Measurements from ENCODE around the gene DNAJC6.
A peak's percentile ranks its signal among the peaks of the same experiment; 100 is the strongest.
"Not testable (repeated sequence)": the region's sequence is repeated elsewhere in the genome, so short reads cannot be mapped to it uniquely, and the experiment has no call there.

Gene DNAJC6

DNA sequence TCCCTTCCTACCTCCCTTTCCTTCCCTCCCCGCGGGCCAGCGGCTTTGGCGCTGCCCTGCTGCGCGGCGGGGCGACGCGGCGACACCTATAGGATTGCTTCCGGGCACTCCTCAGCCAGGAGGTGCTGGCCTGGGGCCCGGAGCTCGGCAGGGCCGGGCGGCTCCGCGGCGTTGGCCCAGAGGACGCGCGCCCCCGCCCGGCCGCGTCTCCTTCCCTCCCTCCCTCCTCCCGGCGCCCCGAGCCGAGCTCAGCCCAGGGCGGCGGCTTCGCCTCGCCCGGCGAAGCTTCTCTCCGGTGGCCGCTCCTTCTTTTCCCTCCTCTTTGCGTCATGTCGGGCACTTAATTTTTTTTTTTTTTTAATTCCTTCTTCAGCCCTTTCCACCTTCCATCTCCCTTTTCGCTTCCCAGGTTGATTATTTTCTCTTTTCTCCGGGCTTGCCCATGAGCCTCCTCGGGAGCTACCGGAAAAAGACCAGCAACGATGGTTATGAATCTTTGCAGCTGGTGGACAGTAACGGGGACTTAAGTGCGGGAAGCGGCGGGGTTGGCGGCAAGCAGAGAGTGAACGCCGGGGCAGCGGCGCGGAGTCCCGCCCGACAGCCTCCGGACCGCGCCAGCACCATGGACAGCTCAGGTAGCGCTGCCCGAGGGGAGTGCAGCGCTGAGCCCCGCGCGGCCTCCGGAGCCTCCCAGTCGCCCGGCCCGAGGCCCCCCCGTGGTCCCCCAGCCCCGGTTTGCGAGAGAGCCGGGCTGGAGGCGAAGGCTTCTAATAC is at the start of gene DNAJC6:
DNAJC6 (plus strand) TSS at position 240 of the 774 bp plus-strand sequence; CDS start at position 443, 203 bp downstream.
- peak; percentile 44 for DNase-seq

DNA sequence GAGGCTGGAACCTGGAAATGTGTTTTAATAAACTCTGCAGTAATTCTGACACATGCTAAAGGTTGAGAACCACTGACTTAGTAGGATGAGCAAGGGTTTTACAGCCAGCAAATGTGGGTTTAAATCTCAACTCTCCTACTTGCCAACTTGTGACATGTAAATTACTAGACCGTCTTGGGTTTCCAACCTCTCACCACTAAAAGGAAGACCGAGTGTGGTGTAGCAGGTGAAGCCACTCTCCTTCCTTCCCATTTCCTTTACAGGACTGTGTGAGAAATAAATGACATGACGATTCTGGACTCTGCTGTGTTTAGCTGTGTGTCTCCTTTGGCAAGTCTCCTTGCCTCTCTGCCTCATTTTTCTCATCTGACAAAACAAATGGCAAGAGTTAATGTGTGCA is 49.5 kb upstream of the DNAJC6 start:
- no peak for DNase-seq

DNA sequence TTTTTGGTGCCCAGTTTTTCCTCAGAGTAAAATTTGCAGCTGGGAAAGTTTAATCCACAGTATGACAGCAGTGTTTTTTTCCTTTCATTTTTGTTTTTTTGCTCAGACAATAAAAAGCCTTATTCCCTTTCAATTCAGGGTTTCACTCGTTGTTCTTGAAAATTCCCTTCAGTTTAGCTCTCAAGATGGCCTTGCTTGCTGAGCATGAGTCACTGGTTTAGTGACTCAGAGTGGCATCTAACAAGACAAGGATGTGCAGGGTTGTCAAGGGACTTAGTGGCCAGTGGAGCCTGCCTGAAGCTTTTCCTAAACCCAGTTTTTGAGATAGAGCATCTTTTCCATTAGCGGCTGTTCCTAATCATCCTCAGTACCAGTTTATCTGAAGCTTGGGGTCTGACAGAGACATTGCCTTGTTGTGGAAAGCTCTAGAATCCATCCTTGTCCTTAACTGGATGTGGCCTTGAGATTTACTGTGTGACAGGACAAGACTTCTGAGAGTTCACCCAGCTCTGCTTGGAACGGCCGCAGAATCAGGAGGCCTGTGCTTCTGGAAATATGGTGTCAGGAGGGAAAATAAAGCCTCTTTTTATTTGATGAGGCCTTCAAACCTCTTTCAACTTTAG is 48.4 kb upstream of the DNAJC6 start:
- no peak for DNase-seq

DNA sequence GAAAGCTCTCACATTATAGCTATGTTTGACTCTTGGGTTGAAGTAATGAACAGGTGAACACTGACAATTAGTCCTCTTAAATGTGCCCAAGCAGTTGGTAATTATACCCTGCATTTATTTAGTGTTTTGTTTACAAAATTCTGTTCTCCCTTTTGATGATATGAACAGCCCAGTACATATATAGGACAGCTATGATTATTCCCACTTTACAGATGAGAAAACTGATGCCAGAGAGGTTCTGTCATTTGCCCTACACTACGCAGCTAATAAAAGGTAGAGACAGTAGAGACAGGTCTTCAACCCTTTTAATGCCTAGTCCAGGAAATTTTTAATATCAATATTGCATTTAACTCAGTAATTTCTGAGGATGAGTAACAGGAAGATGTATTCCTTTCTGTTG is 46.1 kb upstream of the DNAJC6 start:
- DNase-seq = no peak

DNA sequence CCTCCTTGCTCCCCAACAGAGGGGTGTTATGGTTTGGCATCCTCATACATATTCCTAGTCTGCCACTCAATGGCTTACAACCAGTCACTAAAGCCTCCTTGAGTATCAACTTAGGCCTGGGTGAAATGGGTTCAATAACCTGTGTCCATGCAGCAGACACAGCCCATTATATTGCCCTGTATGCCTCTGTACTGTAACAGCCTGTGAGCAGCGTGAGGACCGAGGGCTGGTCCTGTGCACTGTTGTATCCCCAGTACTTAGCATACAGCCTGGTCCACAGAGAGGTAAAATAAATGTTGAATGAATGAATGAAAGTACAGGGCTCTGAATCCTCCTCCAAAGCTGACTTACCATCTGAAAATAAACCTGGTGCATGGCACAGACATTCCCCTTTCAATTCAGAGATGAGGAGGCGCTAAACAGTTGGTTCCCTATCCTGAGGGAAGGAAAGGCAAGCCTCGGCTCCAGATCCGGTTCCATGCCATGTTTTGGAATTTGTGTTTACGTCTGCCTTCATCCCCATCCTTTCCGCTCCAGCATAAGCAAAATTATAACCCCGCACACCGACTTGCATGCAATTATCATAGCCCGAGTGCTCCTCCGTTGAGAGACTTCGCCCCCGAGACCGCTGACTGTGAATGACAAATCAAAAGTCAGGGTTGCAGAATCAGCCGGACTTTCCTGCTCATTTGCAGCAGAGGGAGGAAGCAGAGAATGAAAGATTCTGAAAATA is 45.0 kb upstream of the DNAJC6 start:
- no peak for DNase-seq

DNA sequence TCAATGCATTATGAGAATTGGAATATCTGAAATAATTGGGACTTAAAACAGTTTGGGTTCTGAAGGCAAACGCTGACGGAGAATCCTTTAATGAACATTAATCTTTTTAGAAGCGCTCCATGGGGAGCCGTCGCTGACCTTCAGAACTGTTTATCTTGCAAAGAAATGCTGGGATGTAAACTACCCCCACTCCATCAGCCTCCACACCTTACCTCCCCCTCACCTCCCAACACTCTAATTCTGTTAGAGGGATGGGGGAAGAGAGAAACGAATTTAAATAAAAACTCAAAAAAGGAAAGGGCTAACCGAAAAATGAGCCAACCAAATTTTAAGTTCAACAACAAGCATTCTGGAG is 44.1 kb upstream of the DNAJC6 start:
- DNase-seq = no peak

DNA sequence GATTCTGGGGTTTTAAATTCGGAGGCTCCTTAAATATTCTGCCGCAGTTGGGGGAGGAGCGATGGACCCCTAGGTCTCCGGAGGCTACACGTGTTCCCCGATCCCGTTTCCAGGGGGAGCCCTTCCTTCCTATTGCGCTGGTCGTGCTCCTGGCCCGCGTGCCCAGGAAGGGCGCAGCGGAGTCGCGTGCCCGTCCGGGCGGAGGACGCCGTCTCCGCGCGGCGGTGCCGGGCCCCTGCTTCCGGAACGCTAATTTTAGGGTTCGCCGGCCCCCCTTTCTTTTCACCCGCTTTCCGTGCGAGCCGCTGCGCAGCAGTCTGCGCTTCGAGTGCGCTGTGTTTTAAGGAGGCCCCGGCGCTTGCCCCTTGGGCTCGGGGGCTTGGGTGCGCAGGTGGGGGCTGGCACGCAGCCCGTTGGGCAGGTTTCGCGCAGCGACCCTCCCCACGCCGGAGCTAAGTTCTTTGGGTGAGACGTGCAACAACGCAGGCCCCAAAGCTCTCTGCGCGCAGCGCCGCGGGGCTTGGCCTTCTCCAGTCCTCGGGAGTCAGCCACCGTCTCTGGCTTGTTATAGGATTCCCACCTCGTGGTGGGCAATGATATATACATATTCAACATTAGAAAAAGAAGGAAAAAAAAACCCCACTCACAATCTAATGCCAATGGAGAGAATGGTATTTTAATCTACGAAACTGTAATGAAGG is 43.5 kb upstream of the DNAJC6 start:
- peak; percentile 26 for DNase-seq

DNA sequence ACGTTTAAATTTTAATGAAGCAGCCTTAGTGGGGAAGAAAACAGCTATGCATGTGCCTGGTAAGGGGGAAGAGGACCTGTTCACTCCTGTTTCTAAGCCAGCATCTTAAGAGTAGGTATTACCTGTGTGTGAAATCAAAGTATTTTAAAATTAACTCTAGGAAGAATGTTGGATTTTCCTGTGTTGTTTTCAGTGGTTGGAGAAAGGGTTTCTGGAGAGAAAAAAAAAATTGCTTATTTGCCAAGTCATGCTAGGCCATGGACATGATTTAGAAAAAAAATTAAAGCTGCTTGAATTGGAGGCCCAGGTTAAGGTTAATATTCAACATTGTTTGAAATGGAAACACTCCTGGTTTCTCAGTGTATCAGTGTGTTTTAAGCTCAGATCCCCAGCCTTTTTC is 42.9 kb upstream of the DNAJC6 start:
- DNase-seq = no peak

DNA sequence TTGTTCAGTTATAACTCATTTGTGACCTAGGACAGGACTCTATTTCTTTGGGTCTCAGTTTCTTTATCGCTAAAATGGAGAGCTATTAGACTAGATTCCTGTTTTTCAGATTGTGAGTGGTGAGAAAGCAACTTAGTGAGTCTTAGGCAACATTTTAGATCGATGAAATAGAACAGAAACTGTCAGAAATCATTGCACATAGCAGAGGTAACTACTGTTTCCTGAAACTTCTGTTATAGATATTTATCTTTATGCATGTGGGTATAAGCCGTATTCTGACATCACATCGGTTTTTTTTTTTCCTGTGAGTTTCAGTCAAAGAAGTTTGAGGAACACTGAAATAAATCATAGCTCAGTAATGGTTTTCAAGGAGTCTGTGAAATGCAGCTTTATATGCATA is 42.1 kb upstream of the DNAJC6 start:
- no peak for DNase-seq

DNA sequence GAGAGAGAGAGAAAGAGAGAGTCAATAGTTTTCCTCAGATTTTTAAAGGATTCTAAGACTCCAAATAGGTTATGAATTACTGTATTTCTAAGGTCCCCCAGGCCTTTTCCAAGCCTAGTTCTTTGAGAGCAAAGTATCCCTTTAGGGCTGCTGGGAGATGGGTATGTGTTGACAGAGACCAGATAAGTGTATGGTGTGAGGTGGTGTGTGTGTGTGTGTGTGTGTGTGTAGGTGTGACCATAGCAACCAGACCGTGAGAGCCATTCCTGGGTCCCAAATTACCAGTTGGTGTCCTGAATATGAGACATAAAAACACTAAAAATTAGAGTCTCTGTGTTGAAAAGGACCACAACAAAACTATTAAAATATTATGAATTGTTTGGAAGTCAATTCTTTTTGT is 41.7 kb upstream of the DNAJC6 start:
- DNase-seq = no peak

DNA sequence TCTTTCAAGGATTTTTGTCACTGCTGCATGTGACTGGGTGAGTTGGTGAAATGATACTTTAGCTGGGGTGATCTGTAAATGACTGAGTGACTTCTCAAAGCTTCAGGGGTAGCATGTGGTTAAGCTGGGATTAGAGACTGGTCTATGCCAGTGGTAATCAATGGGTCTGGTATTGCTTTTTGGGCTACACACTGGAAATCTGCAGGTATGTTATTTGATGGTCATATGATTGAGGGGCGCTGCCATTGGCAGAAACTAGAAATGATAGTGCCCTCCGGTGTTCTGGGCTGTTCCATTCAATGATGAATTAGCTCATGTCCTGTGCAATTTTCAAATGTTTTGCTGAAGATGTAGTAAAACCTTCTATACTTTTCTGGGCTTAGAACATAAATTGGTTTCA is 39.7 kb upstream of the DNAJC6 start:
- no peak for DNase-seq

DNA sequence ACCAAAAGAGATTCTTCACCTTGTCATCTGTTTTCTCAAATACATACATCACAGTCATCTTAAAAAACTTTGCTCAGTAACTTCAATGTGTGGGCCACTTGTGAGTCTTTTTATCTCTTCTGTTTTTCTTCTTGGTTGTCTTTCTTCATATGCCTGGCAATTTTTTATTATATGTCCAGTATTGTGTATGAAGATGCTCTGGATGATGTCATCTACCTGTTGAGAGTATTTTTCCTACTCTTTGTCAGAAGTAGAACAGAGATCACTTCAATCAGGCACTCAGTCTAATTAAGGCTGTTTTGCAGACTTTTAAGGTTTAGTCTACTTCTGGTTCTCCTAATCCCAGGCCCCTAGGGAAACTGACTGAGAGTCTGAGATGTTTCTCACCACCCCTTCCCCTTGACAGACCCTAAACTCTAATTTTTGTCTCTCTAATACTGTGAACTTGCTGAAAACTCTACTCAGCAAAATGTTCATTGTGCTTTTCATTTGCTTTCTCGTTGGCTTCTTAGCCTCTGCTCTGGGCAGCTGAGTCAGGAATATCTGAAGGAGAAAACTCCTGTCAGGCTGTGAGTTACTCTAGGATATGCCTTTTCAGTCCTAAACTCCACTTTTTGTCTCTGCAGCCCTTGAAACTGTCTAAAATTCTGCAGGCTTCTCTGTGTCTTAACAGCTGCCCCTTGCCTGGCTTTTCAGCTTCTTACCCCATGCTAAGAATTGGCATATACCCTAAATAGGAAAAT is 33.0 kb upstream of the DNAJC6 start:
- DNase-seq = no peak

DNA sequence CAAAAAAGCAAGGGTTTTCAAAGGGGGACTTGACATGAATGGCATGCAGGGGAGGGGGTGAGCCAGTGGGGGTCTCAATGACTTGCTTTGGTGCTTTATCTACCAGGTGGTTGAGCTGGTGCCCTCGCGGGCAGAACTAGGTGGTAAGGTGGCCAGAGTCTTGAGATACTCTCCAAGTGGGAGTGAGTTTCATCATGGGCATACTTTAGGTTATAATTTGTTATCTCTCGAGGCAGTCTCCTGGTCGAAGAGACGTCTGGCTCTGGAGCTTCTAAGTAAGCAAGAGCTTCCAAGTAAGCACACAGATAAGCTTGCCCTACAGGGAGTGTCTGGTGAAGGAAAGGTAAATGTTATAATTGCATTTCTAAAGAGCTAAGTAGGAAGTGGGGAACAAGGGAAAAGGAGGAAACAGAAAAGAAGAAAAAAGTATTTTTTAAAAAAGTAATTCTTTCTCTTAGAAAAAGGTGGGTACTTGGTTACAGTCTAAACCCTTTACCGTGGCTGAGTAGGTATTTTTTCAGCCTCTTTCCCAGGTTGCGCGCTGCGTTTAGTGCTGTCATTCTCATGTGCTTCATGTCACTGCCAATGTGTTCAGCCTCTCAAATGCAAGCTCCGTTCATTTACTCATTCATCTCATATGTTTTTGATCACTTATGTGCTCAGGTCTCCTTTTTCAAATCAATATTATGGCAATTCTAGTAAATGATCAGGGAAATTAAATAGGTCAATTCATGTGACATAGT is 31.6 kb upstream of the DNAJC6 start:
- DNase-seq = no peak

DNA sequence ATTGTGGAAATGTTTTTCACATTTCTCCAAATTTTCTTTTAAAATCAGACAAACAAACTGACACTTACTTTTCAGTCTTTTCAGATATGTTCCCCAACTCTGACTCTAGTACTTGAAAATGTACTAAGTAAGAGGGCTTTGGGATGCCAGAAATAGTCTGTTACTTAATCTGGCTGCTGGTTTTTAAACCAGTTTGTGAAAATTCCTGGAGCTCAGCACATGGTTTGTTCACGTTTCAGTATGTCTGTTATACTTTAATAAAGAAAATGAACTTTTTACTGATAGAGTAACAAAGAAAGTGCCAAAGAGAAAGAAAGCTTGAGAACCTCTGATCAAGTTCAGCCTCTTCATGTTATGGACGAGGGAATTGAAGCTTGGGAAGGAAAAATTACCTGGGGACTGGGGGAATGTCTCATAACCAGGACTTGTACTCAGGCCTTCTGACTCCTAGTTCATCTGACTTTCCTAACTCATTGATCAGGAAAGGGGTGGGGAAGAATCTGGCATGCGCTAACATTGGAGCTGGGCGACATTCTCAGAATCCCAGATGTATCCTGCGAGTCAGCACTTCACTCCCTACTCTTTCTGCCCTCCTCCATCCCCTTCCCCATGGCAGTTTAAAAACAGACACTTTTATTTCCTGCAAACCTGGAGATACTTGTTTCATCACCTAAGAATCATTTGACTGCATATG is 30.8 kb upstream of the DNAJC6 start:
- no peak for DNase-seq

DNA sequence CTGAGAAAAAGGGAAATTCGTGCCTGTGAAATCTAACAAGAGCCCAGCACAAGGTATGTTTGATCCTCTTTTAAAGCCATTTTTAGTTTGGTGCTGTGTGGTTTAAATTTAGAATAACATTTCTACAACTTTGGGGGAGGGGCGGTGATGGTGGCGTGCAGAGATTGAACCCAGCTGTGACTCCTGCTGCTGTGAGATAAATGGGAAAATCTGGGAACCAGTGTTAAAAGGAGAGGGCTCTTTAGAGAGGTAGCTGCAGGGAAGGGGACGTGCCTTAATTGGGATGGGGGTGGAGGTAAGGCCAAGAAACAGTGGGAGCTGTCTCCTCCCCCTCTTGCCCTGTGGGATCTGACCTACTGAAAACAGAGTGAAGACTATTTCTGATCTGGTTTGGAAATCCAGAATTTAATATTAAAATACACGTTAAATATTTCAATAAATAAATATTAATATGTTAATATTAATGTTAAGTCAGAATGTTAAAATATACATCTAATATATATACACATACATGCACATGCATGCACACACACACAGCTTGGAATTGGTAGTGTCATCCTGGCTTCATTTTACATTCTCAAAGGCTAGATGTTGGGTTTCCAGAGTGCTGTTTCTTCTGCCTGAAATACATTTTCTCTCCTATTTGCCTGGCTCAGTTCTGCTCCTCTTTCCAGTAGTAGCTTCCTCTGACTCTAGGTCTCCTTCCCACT is 30.1 kb upstream of the DNAJC6 start:
- no peak for DNase-seq

DNA sequence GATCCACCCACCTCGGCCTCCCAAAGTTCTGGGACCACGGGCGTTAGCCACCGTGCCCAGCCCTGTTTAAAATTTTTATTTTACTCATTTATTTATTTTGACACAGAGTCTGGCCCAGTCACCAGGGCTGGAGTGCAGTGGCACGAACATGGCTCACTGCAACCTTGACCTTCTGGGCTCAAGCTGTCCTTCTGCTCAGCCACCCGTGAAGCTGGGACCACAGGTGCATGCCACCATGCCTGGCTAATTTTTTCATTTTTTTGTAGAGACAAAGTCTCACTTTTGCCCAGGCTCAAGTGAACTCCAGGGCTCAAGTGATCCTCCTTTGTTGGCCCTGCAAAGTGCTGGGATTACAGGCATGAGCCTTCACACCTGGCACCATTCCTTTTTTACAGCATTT is 27.5 kb upstream of the DNAJC6 start:
- no peak for DNase-seq

DNA sequence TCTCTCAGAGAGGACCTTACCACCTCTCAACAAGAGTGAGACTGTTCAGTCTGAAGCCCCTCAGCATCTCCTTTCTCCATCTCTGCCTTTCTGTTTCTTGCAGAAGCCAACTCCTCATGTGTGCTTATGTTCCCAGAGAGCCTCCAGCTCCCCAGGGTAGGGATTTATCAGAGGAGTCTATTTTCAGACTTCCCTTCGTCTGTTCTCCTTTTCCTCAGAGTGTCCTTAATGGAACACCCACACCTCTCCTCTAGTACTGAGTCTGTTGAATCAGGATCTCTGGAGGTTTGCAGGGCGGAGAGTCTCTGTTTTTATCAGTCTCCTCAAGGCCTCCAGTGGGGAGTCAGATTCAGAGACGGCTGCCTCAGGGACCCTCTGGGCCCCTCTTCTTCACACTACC is 25.1 kb upstream of the DNAJC6 start:
- DNase-seq = no peak

DNA sequence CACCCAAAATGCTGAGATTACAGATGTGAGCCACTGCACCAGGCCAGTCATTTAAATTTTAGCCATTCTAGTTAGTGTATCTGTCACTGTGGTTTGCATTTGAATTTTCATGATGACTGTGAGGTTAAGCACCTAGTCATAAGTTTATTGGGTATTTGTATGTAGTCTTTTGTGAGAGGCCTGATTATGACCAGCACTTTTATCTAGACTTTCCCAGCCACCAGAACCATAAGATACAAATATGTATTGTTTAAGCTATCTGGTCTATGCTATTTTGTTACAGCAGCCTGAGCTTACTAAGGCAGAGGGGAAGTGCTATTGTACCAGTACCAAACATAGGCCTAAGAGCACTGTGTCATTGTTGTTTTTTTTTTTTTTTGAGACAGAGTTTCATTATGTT is 19.9 kb upstream of the DNAJC6 start:
- no peak for DNase-seq

DNA sequence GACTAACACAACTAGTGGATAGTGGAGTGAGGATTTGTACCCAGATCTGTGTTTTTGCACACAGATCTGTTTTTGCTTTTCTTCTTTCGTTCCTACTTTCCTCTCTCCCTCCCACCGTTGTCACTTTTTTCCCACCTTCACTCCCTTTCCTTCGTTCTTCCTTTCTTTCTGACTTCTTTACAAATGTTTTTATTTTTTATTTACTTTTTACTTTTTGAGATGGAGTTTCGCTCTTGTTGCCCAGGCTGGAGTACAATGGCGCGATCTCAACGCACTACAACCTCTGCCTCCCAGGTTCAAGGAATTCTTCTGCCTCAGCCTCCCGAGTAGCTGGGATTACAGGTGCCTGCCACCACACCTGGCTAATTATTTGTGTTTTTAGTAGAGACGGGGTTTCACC is 17.5 kb upstream of the DNAJC6 start:
- DNase-seq = not testable (repeated sequence)

DNA sequence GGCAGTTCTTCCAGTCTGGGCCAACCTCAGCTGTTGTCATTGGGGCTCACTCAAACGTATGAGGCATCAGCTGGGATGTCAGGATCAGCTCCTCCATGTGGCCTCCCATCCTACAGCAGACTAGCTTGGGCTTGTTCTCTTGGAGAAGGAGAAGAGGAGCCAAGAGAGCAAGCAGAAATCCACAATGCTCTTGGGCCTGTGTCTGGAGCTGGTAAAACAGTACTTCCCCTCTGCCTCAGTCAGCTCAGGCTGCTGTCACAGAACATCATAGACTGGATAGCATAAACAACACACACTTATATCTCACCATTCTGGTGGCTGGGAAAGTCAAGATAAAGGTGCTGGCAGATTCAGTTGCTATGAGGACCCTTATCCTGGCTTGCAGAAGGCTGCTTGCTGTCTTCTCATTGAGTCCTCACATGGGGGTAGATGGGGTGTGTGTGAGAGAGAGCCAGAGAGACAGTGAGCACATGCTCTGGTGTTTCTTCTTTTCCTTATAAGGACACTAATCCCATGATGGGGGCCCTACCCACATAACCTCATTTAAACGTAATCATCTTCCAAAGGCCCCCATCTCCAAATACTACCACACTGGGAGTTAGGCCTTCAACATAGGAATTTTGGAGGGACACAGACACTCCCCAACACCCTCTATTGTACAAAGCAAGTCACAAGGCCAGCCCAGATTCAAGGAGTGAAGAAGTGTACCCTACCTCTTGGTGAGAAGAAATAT is 16.3 kb upstream of the DNAJC6 start:
- DNase-seq = no peak
